ENCODE measurements around the gene MAJIN.

- no peak for TF ChIP-seq EP300 (IDR thresholded peaks at IDR 0.05)
- TF ChIP-seq CTCF (IDR thresholded peaks at IDR 0.05) = no peak
Observed at GRCh38 chr11:64908766-64909165, 63.1 kb downstream of the MAJIN start.
